HepG2 (cell line): ENCODE results near the gene CFAP54. TPM values are rescaled to one million over a fixed set of nuclear protein-coding genes. Genes with fewer than 3 reads are reported as not detected.
A peak's percentile ranks its signal among the peaks of the same experiment; 100 is the strongest.

Experiments
- AHR ChIP-seq: IDR thresholded peaks from 2 replicates; pipeline ENCODE4 v1.6.1; 2018; ENCODE audit warnings: missing genetic modification reagents, missing compliant biosample characterization
- BRCA1 ChIP-seq: sonication (generic); formaldehyde crosslinking; IDR thresholded peaks from 2 replicates; pipeline ENCODE4 v1.4.0; 2020; ENCODE audit warnings: missing genetic modification reagents
- FOXP4 ChIP-seq: sonication (generic); formaldehyde crosslinking; IDR thresholded peaks from 2 replicates; pipeline ENCODE4 v1.4.0; 2020; ENCODE audit warnings: missing genetic modification reagents
- MYPOP ChIP-seq: sonication (generic); formaldehyde crosslinking; IDR thresholded peaks from 2 replicates; pipeline ENCODE4 v1.8.1; 2023; ENCODE audit warnings: mild to moderate bottlenecking, moderate library complexity, missing genetic modification reagents
- NBN ChIP-seq: fragments of 450-650 bp; conservative IDR thresholded peaks from 2 replicates; pipeline ENCODE4 v1.6.1; 2017
- NPAS2 ChIP-seq: sonication (generic); formaldehyde crosslinking; IDR thresholded peaks from 2 replicates; pipeline ENCODE4 v1.8.0; 2022; ENCODE audit warnings: mild to moderate bottlenecking, missing genetic modification reagents, borderline replicate concordance
- PATZ1 ChIP-seq: sonication (generic); formaldehyde crosslinking; IDR thresholded peaks from 2 replicates; pipeline ENCODE4 v1.4.0; 2020; ENCODE audit warnings: missing genetic modification reagents
- SIX4 ChIP-seq: sonication (generic); formaldehyde crosslinking; IDR thresholded peaks from 2 replicates; pipeline ENCODE4 v1.4.0; 2020; ENCODE audit warnings: missing genetic modification reagents
- TGIF2 ChIP-seq: IDR thresholded peaks from 2 replicates; pipeline ENCODE4 v1.6.1; 2016; ENCODE audit warnings: control low read depth, missing compliant biosample characterization
- ZBTB1 ChIP-seq: sonication (generic); formaldehyde crosslinking; IDR thresholded peaks from 2 replicates; pipeline ENCODE4 v1.4.0; 2020; ENCODE audit warnings: missing genetic modification reagents, borderline replicate concordance
- ZBTB21 ChIP-seq: sonication (generic); formaldehyde crosslinking; IDR thresholded peaks from 2 replicates; pipeline ENCODE4 v1.4.0; 2020; ENCODE audit warnings: missing genetic modification reagents
- ZBTB39 ChIP-seq: sonication (generic); formaldehyde crosslinking; IDR thresholded peaks from 2 replicates; pipeline ENCODE4 v1.5.0; 2020; ENCODE audit warnings: missing genetic modification reagents
- ZGPAT ChIP-seq: IDR thresholded peaks from 2 replicates; pipeline ENCODE4 v1.6.1; 2016; ENCODE audit warnings: mild to moderate bottlenecking
- ZNF281 ChIP-seq: sonication (generic); formaldehyde crosslinking; IDR thresholded peaks from 2 replicates; pipeline ENCODE4 v1.4.0; 2020; ENCODE audit warnings: missing genetic modification reagents, borderline replicate concordance
- ZNF33B ChIP-seq: sonication (generic); formaldehyde crosslinking; IDR thresholded peaks from 2 replicates; pipeline ENCODE4 v1.5.1; 2020; ENCODE audit warnings: mild to moderate bottlenecking, missing genetic modification reagents
- ZNF589 ChIP-seq: sonication (generic); formaldehyde crosslinking; conservative IDR thresholded peaks from 2 replicates; pipeline ENCODE4 v1.8.0; 2022; ENCODE audit warnings: mild to moderate bottlenecking, moderate library complexity, missing genetic modification reagents
- polyA plus RNA-seq, 8 experiments: library from polyadenylated mRNA; depleted of rRNA in 3 of 8; stranded (reverse) in 7 of 8; unstranded in 1 of 8; fragments of >200 nt; fragmentation: Illumina TruSeq in 4 of 8; extraction: Trizol in 4 of 8; gene quantifications; 2 replicates each; pipeline versions ENCODE4 v1.2.1 to v1.2.3, GENCODE V29; 2011 to 2016; ENCODE audit warnings: low read depth in 4 of 8, missing spikeins in 1 of 8, mixed read lengths in 1 of 8; ENCODE audit not compliant: insufficient read depth in 1 of 8
- total RNA-seq, 5 experiments: library from RNA; depleted of rRNA; stranded (reverse); fragments of >200 nt; fragmentation: Illumina TruSeq; extraction: Trizol; gene quantifications; 2 replicates each; pipeline ENCODE4 v1.2.3, GENCODE V29; 2016; ENCODE audit warnings: low read depth in 1 of 5

The CFAP54 gene
- total and polyA plus RNA-seq, 2 of the 13 experiments (the other 11 are each of a cell fraction or from before 2014, with no cell fraction given): not detected

- TF ChIP-seq TGIF2 (no peak), ZNF33B (CRISPR knock-in tag) (0 out of 2 replicates have a peak, but pooled peaks have one; percentile 79), ZBTB21 (CRISPR knock-in tag) (no peak; the same call in 1 of the 2 replicates), PATZ1 (peak; percentile 96), ZNF281 (CRISPR knock-in tag) (no peak), AHR (CRISPR knock-in tag) (no peak), SIX4 (CRISPR knock-in tag) (no peak), ZNF589 (no peak), NPAS2 (CRISPR knock-in tag) (no peak), NBN (no peak), FOXP4 (CRISPR knock-in tag) (peak; percentile 69), ZBTB1 (CRISPR knock-in tag) (no peak), BRCA1 (CRISPR knock-in tag) (peak; percentile 74; the same call in 1 of the 2 replicates), ZGPAT (peak; percentile 68; the same call in 1 of the 2 replicates), ZBTB39 (CRISPR knock-in tag) (peak; percentile 89; the same call in 1 of the 2 replicates), MYPOP (CRISPR knock-in tag) (no peak; the same call in 1 of the 2 replicates)
Measured at GRCh38 chr12:96906849-96907670, 417.7 kb downstream of the CFAP54 start, which contains the start of gene NEDD1 (continued).
